ENCODE data around the gene ZNF248. TPM values are rescaled to one million over a fixed set of nuclear protein-coding genes. Genes with fewer than 3 reads are reported as not detected.
"Not testable (repeated sequence)": the region's sequence is repeated elsewhere in the genome, so short reads cannot be mapped to it uniquely, and the experiment has no call there.

The ZNF248 gene
- total RNA-seq, 2 experiments from 2014 or later, result 4.6 to 5.5 TPM

GRCh38 chr10:37860494-37861190 is 3.2 kb upstream of the ZNF248 start:
- H3K9me3 Mint-ChIP-seq, result no peaks in the 10 kb centered on the region

GRCh38 chr10:37859270-37859669 is 1.9 kb upstream of the ZNF248 start:
- CTCF ChIA-PET; DNase-seq; H3K27me3 Mint-ChIP-seq (ENCODE audit: low read depth); H3K4me3 Mint-ChIP-seq; H3K9me3 Mint-ChIP-seq; H3K27ac Mint-ChIP-seq; H3K36me3 Mint-ChIP-seq (ENCODE audit: low read depth): not testable (repeated sequence)
- H3K4me1 Mint-ChIP-seq (ENCODE audit: low read depth), result peaks cover 20% of the 10 kb centered on the region
- intact Hi-C loops (cut with micrococcal nuclease), result loop anchor here (5.0 kb wide), 1 partner anchor 498 kb away; no protein-coding TSS in a partner anchor

More at GRCh38 chr10:37860494-37861190, 3.2 kb upstream of the ZNF248 start:
- no peak overlapping the region for H3K27ac Mint-ChIP-seq
- no peak overlapping the region for H3K4me3 Mint-ChIP-seq
- H3K4me1 Mint-ChIP-seq (ENCODE audit: low read depth), result peaks cover 8% of the 10 kb centered on the region
- intact Hi-C loops (cut with micrococcal nuclease), result no loop called here
- no peaks in the 10 kb centered on the region for H3K27me3 Mint-ChIP-seq (ENCODE audit: low read depth)
- peaks cover 3% of the 10 kb centered on the region for H3K36me3 Mint-ChIP-seq (ENCODE audit: low read depth)
- DNase-seq, result no peak
- CTCF ChIA-PET, result no interaction called here

- Mint-ChIP-seq H3K27ac (peak overlapping the region; percentile 97), H3K4me3 (peak overlapping the region; percentile 92), H3K9me3 (no peaks in the 10 kb centered on the region), H3K27me3 (ENCODE audit: low read depth) (no peaks in the 10 kb centered on the region), H3K4me1 (ENCODE audit: low read depth) (peaks cover 30% of the 10 kb centered on the region), H3K36me3 (ENCODE audit: low read depth) (peaks cover 20% of the 10 kb centered on the region)
- CTCF ChIA-PET, result interaction anchor here (0.6 to 1.5 kb wide), 3 partner anchors 9 to 120 kb away, joined by 3 read pairs; partner anchors contain the start of gene ZNF25
- peak; percentile 32 for DNase-seq
- intact Hi-C loops (cut with micrococcal nuclease), result loop anchor here (1.0 to 5.0 kb wide), 4 partner anchors 119 to 500 kb away; partner anchors contain the start of genes ZNF25 and ZNF33A
Measured at GRCh38 chr10:37856881-37857286, 526 bp downstream of the ZNF248 start.

GRCh38 chr10:37855636-37856035 is 1.8 kb downstream of the ZNF248 start:
- CTCF ChIA-PET, result no interaction called here
- H3K9me3 Mint-ChIP-seq, result no peaks in the 10 kb centered on the region
- peaks cover 24% of the 10 kb centered on the region for H3K36me3 Mint-ChIP-seq (ENCODE audit: low read depth)
- H3K27me3 Mint-ChIP-seq (ENCODE audit: low read depth), result no peaks in the 10 kb centered on the region
- intact Hi-C loops (cut with micrococcal nuclease), result loop anchor here (2.0 to 5.0 kb wide), 2 partner anchors 237 to 502 kb away; no protein-coding TSS in a partner anchor
- no peak overlapping the region for H3K27ac Mint-ChIP-seq
- H3K4me3 Mint-ChIP-seq, result no peak overlapping the region
- H3K4me1 Mint-ChIP-seq (ENCODE audit: low read depth), result peaks cover 30% of the 10 kb centered on the region
- no peak for DNase-seq

GRCh38 chr10:37854626-37855025 is 2.8 kb downstream of the ZNF248 start:
- Mint-ChIP-seq H3K9me3 (no peaks in the 10 kb centered on the region), H3K27ac (no peak overlapping the region), H3K4me3 (no peak overlapping the region), H3K4me1 (ENCODE audit: low read depth) (peaks cover 30% of the 10 kb centered on the region), H3K27me3 (ENCODE audit: low read depth) (no peaks in the 10 kb centered on the region), H3K36me3 (ENCODE audit: low read depth) (peaks cover 24% of the 10 kb centered on the region)
- no peak for DNase-seq
- intact Hi-C loops (cut with micrococcal nuclease), result loop anchor here (5.0 kb wide), 1 partner anchor 503 kb away; no protein-coding TSS in a partner anchor
- CTCF ChIA-PET, result no interaction called here

GRCh38 chr10:37844644-37845043 is 12.8 kb downstream of the ZNF248 start:
- intact Hi-C loops (cut with micrococcal nuclease), result no loop called here
- no peak for DNase-seq
- Mint-ChIP-seq H3K36me3 (ENCODE audit: low read depth) (peaks cover 76% of the 10 kb centered on the region), H3K27ac (no peak overlapping the region), H3K4me3 (no peak overlapping the region), H3K27me3 (ENCODE audit: low read depth) (no peaks in the 10 kb centered on the region), H3K4me1 (ENCODE audit: low read depth) (peaks cover 1% of the 10 kb centered on the region), H3K9me3 (peaks cover 15% of the 10 kb centered on the region)
- CTCF ChIA-PET, result no interaction called here

GRCh38 chr10:37839243-37839642 is 18.2 kb downstream of the ZNF248 start:
- peaks cover 97% of the 10 kb centered on the region for H3K36me3 Mint-ChIP-seq (ENCODE audit: low read depth)
- peaks cover 4% of the 10 kb centered on the region for H3K4me1 Mint-ChIP-seq (ENCODE audit: low read depth)
- DNase-seq, result no peak
- intact Hi-C loops (cut with micrococcal nuclease), result no loop called here
- no peak overlapping the region for H3K4me3 Mint-ChIP-seq
- no peaks in the 10 kb centered on the region for H3K27me3 Mint-ChIP-seq (ENCODE audit: low read depth)
- H3K27ac Mint-ChIP-seq, result no peak overlapping the region
- peaks cover 34% of the 10 kb centered on the region for H3K9me3 Mint-ChIP-seq
- CTCF ChIA-PET, result no interaction called here

- peaks cover 96% of the 10 kb centered on the region for H3K36me3 Mint-ChIP-seq (ENCODE audit: low read depth)
- intact Hi-C loops (cut with micrococcal nuclease), result no loop called here
- peaks cover 8% of the 10 kb centered on the region for H3K4me1 Mint-ChIP-seq (ENCODE audit: low read depth)
- CTCF ChIA-PET, result no interaction called here
- H3K9me3 Mint-ChIP-seq, result peaks cover 75% of the 10 kb centered on the region
- H3K27ac Mint-ChIP-seq, result no peak overlapping the region
- no peak overlapping the region for H3K4me3 Mint-ChIP-seq
- DNase-seq, result no peak
- no peaks in the 10 kb centered on the region for H3K27me3 Mint-ChIP-seq (ENCODE audit: low read depth)
Measured at GRCh38 chr10:37831495-37832333, 25.7 kb downstream of the ZNF248 start.

- peaks cover 63% of the 10 kb centered on the region for H3K36me3 Mint-ChIP-seq (ENCODE audit: low read depth)
- intact Hi-C loops (cut with micrococcal nuclease), result no loop called here
Measured at GRCh38 chr10:37826806-37827205, 30.6 kb downstream of the ZNF248 start.

GRCh38 chr10:37821237-37821636 is 36.2 kb downstream of the ZNF248 start:
- Mint-ChIP-seq H3K9me3 (peaks cover 52% of the 10 kb centered on the region), H3K4me1 (ENCODE audit: low read depth) (no peaks in the 10 kb centered on the region), H3K27ac (no peak overlapping the region), H3K27me3 (ENCODE audit: low read depth) (no peaks in the 10 kb centered on the region), H3K4me3 (no peak overlapping the region), H3K36me3 (ENCODE audit: low read depth) (peaks cover 28% of the 10 kb centered on the region)
- CTCF ChIA-PET, result no interaction called here
- no peak for DNase-seq
- intact Hi-C loops (cut with micrococcal nuclease), result no loop called here

More at GRCh38 chr10:37826806-37827205, 30.6 kb downstream of the ZNF248 start:
- Mint-ChIP-seq H3K4me1 (ENCODE audit: low read depth) (no peaks in the 10 kb centered on the region), H3K27ac (no peak overlapping the region), H3K4me3 (no peak overlapping the region), H3K9me3 (peaks cover 58% of the 10 kb centered on the region), H3K27me3 (ENCODE audit: low read depth) (no peaks in the 10 kb centered on the region)
- DNase-seq, result no peak
- CTCF ChIA-PET, result no interaction called here

GRCh38 chr10:37819797-37820196 is 37.6 kb downstream of the ZNF248 start:
- Mint-ChIP-seq H3K27me3 (ENCODE audit: low read depth) (no peaks in the 10 kb centered on the region), H3K4me3 (no peak overlapping the region), H3K36me3 (ENCODE audit: low read depth) (peaks cover 26% of the 10 kb centered on the region), H3K9me3 (peaks cover 60% of the 10 kb centered on the region), H3K4me1 (ENCODE audit: low read depth) (no peaks in the 10 kb centered on the region), H3K27ac (no peak overlapping the region)
- intact Hi-C loops (cut with micrococcal nuclease), result no loop called here
- DNase-seq, result no peak
- CTCF ChIA-PET, result no interaction called here

GRCh38 chr10:37816290-37816689 is 41.1 kb downstream of the ZNF248 start:
- Mint-ChIP-seq H3K4me1 (ENCODE audit: low read depth) (no peaks in the 10 kb centered on the region), H3K4me3 (no peak overlapping the region), H3K27me3 (ENCODE audit: low read depth) (no peaks in the 10 kb centered on the region), H3K9me3 (peaks cover 68% of the 10 kb centered on the region), H3K36me3 (ENCODE audit: low read depth) (peaks cover 33% of the 10 kb centered on the region), H3K27ac (no peak overlapping the region)
- no peak for DNase-seq
- intact Hi-C loops (cut with micrococcal nuclease), result no loop called here
- CTCF ChIA-PET, result no interaction called here

Data from activated naive CD4-positive, alpha-beta T cell treated with anti-CD3 and anti-CD28 coated beads for 36 hours (primary cell).